ENCODE measurements around the gene DHFR.
"Not testable (repeated sequence)": the region's sequence is repeated elsewhere in the genome, so short reads cannot be mapped to it uniquely, and the experiment has no call there.

Gene DHFR

GRCh38 chr5:80592105-80592504 is 62.7 kb downstream of the DHFR start:
- no peak for DNase-seq

GRCh38 chr5:80591352-80591751 is 63.4 kb downstream of the DHFR start:
- no peak for DNase-seq

- DNase-seq: no peak
Observed at GRCh38 chr5:80590766-80591165, 64.0 kb downstream of the DHFR start.

GRCh38 chr5:80588858-80589540 is 65.8 kb downstream of the DHFR start:
- DNase-seq: no peak

GRCh38 chr5:80584770-80585169 is 70.0 kb downstream of the DHFR start:
- DNase-seq: no peak

GRCh38 chr5:80580291-80580690 is 74.5 kb downstream of the DHFR start:
- DNase-seq: not testable (repeated sequence)

GRCh38 chr5:80579050-80579449 is 75.7 kb downstream of the DHFR start:
- no peak for DNase-seq

GRCh38 chr5:80577707-80578106 is 77.1 kb downstream of the DHFR start:
- DNase-seq: no peak

- DNase-seq: no peak
Observed at GRCh38 chr5:80576383-80576782, 78.4 kb downstream of the DHFR start.

All from CD4-positive, alpha-beta T cell treated with Interleukin-17A for 1 hour (primary cell).